ELF-1 (cell line): Measurements from ENCODE around the gene ATG4C.

Experiments used
- DNase-seq: peaks from one replicate; pipeline ENCODE4 v3.0.0-alpha.2; 2016; ENCODE audit warnings: low read depth, low spot score

ATG4C gene

DNA sequence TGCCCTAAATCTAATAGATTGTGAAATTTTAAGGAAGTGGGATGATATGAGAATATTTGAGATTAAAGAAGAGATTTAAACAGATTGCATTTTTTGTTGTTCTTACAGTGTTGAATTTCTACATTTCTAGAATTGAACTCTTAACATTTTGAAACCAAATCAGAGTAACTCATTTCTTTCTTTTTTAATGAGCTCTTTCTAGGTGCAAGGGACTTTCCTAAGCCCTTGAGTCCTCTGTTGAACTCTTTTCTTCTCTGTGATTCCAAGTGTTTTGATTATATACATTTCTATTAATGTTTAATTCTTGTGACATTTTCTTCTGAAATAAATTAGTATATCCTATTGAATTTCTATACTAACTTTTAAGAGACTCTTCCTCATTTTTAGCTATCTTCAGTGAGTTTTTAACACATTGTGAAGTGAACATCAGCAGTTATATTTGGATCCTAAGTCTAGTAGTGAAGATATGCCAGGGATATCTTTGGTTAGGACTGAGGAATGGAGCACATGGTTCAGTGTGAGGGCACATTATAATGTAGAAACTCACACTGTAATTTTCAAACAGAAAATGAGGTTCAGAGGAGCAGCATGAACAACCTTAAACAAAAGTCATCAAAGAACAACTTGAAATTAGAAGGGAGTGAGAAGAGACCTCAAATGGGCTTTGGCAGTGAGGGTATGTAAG is 53.1 kb downstream of the ATG4C start:
- DNase-seq = no peak

DNA sequence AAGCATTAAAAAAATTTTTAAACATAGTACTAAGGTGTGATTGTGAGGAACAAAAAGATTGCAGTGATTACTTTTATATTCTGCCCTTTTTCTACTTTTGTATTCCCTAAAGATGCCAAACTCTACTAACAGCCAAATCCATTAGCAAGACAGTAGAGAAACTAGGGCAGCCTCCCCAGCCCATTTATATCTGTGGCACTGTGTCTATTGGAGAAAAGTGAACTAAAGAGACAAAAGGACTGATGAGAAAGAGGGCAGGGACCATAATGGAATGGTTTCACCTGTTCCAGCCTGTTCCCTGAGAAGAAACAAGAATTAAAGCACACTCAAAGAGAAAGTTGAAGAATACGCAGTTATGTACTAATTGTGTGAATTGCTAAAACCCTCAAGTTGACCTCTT is 56.6 kb downstream of the ATG4C start:
- no peak for DNase-seq

DNA sequence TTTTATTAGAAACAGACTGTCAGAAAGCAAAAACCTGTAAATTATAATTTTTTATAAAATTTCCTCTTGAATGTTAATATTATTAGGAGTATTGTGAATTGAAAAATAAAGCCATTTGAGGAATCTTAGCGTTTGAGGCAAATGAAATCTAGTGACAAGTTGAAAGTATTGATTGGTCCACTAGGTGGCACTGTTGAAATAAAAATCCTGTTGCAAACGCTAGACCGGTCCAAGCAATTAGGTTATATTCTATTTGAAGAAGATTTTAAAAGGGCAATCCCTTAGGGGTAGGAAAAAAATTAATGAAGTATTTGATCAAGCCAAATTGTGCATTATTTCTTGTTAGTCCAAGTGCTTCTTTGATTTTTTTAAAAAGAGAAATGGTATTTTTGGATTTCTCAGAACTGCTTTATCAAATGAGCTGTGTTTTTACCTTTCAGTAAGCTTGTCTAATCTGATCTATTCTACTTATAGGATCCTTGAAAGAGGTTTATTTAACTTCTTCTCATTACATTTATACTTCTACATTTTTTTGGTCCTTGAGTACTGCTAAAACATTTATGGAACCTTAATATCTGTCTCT is 57.7 kb downstream of the ATG4C start:
- DNase-seq = peak; percentile 14

DNA sequence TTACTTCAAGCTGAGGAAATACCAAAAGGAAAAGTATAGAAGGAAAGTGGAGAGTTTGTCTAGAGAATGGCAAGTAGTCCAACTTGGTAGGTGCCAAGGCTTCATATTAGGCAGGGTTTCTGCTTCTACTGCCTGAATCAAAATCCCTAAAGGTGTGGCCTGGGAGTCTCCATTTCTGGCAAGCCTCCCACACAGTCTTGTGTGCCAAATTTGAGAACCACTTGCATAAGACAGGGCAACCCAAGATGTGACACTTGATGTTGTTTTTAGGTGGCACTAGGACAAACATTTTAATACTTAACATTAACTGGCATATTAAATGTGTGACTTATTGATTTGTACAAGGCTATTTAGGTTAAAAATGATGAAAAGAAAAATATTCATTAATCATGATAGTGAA is 60.1 kb downstream of the ATG4C start:
- DNase-seq = no peak

DNA sequence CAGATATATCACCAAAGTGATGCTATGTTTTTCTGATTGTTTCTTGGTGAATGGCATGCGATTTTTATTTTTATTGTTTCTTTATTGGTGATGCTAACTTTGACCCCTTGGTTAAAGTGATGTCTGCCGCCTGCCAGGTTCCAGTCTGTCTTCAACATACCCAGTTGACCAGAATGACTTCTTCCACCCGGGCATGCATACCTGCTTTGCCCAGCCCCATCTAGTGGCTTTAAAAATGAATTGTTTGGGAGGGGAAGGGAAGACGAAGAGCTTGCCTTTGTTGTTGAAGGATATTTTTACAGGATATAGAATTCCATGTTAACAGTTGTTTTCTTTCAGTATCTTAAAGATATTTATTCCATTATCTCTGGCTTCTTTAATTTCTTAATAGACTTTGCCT is 65.1 kb downstream of the ATG4C start:
- no peak for DNase-seq

DNA sequence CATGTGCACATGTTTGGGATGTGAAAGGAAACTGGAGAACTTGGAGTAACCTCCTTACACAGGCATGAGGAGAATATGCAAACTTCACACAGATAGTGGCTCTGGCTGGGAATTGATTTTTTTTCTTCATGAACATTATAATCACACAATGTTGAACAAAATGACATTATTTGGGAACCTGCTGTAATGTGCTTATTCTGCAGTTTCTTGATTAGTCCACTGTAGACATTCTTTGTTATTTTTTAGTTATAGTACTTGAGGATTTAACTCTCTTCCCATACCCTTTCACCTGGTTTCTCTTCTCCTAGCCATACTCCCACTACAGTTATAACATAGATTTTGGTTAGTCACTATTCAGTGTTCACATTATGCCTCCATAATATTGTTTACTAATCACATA is 68.3 kb downstream of the ATG4C start:
- DNase-seq = no peak

DNA sequence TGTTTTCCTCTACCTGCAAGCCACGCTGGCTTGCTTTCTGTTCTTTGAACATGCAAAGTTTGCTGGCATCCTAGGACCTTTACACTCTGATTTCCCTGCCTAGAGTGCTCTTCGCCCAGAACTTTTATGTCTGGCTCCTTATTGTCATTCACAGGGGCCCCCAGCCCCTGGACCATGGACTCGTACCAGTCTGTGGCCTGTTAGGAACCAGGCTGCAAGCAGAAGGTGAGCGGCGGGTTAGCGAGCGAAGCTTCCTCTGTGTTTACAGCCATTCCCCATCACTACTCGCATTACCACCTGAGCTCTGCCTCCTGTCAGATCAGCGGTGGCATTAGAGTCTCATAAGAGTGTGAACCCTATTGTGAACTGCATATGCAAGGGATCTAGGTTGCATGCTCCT is 73.0 kb downstream of the ATG4C start:
- no peak for DNase-seq

DNA sequence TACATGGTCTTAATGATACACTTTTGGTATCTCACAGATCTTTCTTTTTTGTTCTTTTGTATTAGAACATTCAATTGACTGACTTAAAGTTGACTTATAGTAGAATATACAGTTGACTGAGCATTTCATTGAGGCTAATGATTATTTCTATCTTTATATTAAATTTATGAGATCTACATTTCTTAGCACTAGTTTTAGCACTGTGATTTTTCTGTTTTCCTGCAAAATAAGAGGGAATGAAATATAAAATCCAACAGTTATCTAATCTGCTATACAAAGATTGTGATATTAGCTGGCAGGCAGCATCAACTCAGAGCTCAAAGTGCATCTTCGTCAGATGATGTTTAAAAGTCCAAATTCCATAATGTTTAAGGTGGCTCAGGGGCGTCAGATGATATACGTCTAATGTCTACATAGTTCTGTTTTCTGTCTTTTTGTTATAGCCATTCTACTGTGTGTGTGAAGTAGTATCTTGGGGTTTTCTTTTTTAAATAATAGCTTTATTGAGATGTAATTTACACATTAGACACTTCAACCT is 85.4 kb downstream of the ATG4C start:
- no peak for DNase-seq

DNA sequence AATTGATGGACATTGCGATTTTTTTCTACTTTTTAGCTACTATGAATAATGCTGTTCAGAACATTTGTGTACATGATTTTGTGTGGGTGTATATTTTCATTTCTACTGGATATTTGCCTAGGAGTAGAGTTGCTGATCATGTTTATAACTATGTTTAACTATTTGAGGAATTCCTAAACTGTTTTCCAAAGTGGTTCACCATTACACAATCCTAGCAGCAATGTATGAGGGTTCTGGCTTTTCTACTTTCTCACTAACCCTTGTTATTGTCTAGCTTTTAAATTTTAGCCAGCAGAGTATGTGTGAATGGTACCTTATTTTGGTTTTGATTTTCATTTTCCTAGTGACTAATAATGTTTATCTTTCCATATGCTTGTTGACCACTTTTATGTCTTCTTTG is 86.2 kb downstream of the ATG4C start:
- DNase-seq = no peak

DNA sequence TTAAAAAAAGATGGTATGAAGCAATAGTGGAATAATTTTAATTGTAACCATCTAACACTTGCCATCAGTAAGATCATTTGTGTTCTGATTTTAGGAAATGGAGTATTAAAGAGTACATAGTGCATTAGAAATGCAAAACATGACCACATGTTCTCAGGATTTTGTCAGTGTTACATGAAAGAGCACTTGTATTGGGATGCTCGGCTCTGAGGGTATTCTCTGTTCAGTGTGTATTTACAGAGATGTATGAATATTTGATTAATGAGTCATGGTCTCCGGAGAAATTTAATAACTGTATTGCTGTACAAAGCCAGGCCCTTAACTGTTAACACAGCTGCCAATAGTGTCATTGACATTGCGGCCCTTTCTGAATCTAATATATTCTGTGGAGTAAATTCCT is 91.7 kb downstream of the ATG4C start:
- DNase-seq = no peak

DNA sequence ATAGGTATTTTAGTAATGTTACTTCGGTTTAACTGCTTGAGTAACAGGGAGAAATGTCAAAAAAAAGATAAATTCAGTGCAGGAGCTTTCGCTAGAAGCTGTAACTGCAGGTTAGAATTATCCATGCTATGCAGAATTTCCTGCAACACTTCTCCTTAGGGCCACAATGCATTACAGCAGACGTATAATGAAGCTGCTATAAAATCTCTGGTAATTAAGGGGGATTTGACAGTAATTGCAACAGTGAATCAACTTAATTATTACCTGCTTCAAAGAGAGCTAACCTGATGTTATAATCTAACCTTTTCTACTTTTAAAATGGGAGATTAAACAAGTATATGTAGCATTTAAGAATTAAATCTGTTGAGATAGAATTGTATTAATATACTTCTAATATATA is 92.6 kb downstream of the ATG4C start:
- DNase-seq = no peak

DNA sequence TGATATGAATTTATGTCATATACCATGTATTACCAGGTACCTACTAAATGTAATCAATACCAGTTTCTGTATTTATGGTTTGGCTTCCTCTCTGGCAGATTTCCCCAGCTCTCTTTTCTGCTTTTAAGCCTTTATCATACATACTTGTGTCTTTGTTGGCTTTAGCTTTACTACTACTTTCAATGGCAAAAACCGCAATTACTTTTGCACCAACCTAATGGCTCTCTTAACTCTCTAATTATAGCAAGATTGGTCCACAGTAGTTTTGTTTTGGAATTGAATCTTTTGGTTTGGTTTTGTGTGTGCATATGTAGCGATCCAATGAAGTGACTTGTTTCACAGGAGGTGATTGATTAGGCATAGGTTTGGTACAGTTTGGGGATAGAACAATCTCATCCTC is 93.6 kb downstream of the ATG4C start:
- no peak for DNase-seq

DNA sequence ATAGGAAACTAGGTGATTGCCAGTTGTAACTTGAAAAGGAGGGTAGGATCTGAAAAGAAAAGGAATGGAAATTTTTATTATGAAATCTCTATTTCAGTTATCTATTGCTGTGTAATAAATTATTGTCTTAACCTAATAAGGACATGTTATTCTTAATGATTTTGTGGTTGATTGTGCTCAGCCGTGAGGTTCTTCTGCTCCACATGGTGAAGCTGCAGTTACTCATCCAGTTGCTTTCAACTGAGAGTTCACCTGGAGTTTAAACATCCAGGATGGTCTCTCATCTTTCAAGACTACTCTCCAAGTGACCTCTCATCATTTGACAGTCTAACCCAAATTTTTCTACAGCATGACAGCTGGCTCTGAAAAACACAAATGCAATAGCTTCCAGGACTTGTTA is 96.0 kb downstream of the ATG4C start:
- DNase-seq = no peak

DNA sequence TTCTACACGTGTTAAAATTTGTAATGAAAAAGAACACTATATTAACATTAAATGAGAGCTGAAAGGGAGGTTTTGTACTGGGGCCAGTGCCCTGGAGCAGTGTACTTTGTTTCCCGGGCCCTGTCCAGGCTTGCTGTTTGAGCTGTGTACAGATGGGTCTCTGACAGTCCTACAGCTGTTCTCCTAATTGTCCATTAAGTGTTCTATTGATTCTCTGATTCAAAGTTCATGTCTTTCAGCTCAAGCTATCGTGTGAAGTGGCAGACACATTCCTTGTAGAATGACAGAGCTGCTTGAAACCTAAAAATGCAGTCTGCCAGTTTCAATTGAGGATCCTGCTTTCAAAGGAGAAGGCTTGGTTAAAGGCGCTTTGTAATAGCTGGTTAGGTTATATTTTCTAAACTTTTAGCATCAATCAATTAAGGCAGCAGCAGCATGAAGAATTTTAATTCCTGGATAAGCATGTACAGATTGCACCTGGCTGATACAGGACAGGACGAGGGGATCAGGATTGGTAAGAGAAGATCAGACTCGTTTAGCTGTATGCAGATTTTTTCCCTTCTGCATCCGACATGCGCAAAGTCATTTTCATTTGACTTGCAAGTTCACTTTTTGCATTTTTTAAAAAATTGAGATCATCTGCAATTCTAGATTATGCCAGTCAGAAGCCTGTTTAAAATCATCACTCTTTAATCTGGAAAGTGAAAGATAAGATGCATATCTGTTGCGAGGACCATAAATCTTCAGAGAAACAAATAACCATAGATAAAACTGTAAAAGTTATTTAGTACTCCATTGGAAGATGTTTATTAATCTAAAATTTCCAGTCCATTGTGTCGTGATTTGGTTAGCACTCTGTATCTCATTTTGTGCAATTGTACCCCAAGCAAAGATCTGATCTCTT is 98.5 kb downstream of the ATG4C start:
- DNase-seq = no peak

DNA sequence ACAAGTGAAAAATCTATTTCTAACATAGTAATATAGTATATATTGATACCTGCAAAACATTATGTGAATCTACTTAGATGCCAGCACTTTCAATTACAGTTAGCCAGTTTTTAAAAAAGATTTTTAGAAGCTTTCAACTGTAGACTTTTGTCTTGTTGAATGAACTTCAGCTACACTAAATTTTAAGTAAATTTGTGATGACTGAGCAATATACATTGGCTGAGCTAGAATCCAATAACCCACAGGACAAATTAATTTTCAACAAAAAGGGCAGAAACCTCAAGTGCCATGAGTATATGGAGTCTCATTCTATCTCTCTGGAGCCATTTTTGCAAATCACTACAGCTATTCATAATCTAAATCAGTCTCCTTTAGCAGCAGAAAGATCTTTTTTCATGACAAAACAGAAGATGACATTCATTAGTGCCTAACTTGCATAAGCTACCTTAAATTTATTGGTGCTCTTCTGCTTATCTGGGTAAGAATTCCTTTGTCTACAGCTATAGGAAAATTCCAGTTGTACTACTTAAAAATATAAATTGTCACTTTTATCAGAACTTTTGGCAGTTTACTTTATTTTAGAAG is 100.3 kb downstream of the ATG4C start:
- no peak for DNase-seq

DNA sequence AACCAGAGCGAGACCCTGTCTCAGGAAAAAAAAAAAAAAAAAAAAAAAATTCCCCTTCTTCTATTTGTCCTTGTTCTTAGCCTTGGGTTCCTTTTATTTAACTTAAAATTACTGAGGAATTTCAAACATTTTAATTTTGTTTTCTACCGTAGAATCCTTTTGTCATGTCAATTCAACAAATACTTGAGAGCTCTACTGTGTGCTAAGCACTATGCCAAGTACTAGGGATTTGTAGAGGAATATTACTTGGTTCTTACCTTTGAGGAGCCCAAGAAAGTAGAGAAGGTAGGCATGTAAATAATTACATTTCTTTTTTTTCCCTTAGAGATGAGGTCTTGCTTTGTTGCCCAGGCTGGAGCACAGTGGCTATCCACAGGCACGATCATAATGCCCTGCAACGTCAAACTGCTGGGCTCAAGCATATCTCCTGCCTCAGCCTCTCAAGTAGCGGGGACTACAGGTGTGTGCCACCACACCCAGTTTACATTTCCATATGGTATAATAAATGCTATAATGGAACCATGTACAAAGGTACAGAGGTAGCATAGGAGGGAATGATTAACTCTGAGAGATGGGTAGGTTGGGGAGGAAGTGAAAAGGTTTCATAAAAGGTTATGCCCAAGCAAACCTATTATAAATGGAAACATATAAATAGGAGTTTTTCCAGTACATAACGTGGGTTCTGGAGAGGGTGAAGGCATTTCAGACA is 104.0 kb downstream of the ATG4C start:
- no peak for DNase-seq

DNA sequence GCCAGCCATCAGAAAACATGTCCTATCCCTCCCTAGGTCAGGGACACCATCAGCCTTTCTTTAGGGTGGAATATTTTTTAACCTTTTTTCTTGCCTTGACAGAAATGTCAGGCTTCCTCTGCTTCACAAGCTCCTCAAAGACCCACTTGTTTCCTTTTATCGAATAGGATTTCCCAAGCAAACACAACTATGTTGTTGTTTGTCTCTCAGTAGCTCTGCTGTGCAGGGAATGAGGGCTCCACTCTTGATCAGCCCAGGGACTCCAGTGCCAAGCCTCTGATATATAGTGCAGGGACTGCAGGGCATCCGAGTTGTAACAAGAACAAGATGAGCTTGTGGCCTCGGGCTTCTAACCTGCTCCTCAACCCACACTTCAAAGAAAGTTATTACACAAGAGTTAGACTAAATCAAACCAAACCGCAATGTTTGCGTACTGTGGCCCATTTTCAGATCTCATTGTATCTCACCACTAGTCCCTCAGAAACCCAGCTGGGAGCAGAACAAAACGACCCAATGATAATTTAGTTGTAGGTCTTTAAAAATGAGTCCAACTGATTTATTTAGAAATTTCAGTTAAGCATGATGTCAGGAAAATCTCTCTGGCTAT is 108.1 kb downstream of the ATG4C start:
- DNase-seq = no peak

DNA sequence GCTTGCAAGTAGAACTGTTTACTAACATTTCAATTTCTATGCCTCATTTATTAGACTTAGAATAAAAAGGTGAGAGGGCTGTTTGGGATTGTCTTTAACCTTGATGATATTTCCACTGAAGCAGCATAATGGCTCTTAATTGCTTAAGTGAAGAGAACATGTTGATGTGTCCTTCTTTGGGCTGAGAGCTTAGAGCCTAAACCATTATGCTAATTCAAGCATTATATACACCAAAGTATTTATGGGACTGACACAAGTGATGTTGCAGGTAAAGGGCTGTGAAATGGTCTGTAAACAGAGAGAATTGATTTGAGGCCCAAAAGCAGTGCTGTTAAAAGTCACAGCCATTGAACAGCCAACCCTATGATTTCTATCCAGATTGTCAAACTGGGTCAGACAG is 113.9 kb downstream of the ATG4C start:
- DNase-seq = no peak

DNA sequence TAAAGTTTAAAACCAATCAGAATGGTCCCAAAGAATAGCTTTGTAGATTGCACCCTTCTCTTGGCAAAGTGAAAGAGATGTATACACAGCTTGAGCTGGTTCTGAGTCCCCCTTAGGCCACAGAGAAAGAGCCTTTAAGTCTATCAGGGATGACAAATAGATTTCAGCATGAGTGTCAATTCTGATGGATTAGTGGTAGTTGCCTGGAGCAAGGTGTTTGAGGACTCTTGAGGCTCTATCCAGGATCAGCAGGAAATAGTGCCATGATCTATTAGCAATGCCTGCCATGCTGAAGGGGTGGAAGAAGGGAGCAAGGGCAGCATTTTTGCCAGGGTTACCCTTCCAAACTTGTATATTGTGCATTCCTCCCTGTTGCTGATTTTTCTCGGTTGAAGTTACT is 116.6 kb downstream of the ATG4C start:
- peak; percentile 51 for DNase-seq

DNA sequence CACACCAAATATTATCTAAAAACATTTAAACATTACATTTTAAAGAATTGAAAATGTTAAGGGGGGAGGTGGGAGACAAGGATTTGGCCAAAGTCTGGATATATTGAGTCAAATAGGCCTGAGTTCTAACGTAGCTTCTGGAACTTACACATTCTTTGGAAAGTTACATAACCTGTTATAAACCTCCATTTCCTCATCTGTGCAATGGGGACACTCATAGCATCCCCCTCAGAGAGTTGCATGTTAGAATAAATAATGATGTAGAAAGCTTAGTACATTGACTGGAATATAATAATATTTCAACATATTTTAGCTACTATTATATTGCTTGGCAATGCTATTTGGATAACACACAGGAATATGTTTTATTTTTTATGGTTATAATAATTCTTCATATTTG is 117.7 kb downstream of the ATG4C start:
- DNase-seq = no peak

DNA sequence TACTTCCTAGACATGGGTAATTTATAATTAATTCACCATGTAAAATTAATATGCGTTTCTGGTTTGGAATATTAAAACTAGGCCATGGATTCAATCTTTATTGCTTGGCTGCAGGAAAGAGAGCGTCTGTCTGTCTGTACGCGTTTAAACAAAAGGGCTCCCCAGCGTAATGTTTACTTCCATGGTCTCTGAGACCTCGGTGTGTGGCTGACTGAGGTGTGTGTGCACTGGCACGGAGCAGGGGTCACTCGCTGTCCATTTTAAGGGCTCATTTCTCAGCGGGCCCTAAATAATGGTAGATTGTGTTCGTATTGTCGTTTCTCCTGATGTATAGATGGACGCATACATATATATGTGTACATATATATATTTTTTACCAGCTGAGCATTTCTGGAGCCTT is 119.6 kb downstream of the ATG4C start:
- no peak for DNase-seq
